GM19397 (cell line): ENCODE data around the gene FHAD1.
"Not testable (repeated sequence)": the region's sequence is repeated elsewhere in the genome, so short reads cannot be mapped to it uniquely, and the experiment has no call there.

Experiments used
- ATAC-seq: cut with Tn5 transposase; IDR thresholded peaks from one replicate; pipeline ENCODE4 v1.9.1; 2021; ENCODE audit warnings: mild to moderate bottlenecking, moderate library complexity; ENCODE audit not compliant: unreplicated experiment

Gene FHAD1

DNA sequence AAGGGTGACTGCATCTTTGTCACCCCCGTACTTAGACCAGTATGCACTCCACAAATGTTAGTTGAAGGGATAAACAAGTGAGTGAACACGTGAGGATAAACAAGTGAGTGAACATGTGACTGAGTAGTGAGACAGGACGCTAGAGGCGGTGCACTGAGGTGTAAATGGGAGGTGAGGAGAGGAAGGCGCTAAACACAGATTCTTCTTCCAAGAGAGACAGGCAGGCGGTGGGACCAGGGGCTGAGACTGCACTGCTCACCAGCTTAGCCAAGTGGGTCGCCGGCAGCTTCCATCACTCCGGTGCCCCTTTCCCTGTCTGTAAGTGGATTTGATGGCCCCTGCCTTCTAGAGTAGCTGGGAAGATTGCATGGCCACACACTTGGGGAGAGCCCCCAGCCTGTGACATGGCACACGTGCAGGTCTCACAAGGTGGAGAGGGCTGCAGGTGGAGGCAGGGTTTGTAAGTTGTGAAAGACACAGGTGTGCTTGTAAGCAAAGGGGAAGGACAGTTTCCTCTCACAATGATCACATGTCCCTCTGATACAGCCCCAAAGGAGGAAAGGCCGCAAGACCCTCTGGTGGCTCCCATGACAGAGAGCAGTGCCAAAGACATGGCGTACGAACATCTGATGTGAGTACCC lies 115.2 kb downstream of the FHAD1 start:
- ATAC-seq = no peak

DNA sequence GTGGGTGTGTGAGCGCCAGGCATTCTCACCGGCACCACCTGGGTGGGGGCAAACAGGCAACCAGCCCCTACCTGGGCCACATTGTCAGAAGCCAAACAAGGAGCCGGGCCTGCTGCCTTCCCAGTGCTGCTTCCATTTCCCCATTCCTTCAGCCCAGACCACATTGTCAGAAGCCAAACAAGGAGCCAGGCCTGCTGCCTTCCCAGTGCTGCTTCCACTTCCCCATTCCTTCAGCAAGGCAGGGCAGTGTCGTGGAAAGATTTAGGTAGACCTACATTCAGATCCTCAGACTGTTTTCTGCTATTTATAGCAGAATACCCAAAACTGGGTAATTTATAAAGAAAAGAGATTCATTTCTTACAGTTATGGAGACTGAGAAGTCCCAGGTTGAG lies 115.7 kb downstream of the FHAD1 start:
- ATAC-seq = no peak

DNA sequence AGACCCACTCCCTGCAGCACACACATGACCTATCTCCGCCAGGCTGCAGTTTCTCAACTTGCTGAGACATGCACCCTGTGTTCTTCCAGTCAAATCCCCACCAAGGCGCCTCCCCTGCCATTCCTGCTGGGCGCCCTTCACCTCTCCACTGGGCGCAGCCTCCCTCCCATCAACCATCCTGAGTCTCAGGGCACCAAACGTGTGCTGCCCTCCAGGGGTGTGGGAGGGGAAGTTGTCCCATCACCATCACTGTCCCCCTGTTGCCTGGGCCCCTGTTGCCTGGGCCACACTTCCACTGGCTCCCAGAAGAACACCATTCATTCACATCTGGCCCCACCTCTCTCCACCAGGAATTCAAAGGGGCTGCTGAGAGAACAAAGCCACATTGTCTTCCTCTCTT lies 117.7 kb downstream of the FHAD1 start:
- ATAC-seq = no peak

DNA sequence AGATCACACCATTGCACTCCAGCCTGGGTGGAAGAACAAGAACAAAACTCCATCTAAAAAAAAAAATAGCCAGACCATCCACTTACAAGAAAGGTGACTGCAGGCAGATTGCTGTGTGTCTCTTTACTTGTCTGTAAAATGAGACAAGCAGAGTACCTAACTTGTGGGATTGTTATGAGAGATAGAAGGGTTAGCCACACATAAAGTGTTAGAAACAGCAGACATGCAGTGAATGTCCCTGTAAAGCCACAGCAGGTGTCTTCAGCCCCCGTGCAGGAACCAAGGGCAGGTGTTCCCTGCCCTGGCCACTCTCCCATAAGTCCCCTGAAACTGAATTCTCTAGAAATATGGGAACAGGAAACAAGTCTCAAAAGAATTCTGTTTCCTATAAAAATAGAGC lies 121.9 kb downstream of the FHAD1 start:
- ATAC-seq = no peak

DNA sequence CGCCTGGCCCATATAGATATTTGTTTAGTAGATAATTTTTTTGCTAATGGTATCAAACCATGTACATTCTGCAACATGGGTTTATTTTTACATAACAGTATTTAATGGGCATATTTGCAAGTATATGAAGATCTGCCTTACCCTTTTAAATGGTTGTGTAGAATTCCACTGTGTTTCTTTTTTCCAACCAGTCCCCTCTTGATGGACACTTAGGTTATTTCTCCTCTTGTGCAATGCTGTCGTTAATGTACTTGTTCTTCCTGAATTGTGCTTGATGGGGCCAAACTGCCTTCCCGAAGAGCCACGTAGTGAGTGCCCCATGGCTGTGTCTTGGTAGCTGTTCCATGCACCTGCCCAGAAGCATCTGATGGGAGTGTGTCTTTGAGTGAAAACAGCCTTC lies 123.2 kb downstream of the FHAD1 start:
- ATAC-seq = no peak

DNA sequence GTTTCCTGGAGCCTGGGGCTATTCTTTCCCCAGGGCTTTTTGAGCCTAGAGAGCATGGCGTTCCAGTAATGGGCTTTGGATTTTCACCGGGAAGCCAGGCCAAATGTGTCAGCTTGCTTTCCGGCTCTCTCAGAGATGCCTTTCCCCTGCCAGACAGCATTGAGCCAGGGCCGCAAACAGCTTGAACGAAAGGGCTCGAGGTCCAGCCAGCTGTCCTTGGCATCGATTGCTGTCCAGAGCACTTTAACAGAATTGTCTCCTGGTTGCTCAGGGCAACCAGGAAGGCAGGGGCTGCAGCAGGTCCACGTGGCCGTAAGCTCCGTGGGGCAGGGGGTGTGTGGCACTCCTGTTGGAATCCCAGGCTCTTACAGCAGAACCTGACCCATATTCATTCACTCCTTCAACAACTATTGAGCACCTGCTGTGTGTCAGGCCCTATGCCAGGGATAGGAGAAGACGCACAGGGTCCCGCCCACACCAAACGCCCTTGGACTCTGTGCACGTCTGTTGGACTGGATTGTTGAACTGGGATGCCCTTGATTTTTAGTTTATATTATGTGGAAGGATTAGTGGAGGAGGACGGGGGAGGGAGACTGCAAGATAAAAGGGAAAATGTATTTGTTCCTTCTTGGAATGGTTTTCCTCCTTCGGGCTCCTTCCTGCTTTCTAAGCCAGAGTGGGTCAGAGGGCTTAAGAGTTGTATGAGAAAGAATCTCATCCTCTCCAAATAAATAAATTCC lies 123.9 kb downstream of the FHAD1 start:
- no peak for ATAC-seq

DNA sequence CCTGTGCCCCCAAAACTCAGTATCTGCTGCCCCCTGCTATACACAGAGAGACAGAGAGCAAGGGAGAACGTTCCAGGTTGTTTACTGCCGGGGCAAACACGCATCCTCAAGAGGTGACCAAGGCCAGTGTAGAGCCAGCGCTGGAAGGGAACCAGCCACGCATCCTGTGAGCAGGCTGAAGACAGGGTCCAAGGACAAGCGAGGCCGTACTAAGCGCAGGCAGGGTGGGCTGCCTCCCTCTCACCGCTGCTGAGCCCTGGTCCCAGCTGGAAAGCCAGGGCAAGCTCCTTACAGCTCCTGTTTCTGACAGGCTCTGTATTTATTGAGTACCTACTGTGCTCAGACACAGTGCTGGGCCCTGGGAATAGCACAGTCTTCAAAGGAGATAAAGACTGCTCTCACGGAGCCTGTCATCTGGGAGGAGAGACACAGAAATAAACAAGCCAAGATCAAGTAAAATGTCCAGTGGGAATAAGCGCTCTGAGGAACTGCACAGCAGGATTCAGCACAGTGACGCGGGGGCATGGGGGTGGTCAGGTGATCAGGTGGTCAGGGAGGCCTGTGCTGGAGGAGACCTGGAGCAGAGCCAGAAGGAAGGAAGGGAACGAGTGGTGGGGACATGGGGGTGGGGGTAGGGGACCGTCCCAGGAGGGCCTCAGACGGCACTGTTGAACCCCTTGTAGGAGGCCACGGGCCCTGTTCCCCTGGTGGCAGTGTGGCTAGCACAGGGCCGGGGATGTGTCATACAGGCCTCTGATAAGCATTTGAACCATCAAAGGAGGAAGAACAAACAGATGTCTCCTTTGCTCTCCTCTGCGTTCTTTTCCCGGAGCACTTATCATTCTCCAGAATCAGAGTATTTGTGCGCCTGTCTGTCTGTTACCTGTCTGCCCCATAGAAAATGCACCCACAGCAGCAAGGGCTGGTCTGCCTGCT lies 124.9 kb downstream of the FHAD1 start:
- ATAC-seq = no peak

DNA sequence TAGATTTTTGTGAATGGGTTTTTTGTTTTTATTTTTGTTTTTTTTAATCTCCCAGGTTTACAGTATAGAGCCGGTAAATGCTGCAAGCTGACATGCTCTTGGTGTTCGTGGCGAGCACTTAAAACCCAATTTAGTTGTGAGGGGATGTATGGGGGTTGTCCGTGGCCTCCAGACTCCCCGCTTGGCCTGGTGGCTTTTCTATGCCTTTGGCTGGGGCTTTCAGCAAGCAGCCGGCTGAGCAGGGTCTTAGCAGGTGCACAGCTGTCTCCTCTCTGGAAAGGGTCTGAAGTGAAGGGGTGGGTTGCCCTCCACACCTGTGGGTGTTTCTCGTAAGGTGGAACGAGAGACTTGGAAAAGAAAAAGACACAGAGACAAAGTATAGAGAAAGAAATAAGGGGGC lies 131.7 kb downstream of the FHAD1 start:
- ATAC-seq = no peak

DNA sequence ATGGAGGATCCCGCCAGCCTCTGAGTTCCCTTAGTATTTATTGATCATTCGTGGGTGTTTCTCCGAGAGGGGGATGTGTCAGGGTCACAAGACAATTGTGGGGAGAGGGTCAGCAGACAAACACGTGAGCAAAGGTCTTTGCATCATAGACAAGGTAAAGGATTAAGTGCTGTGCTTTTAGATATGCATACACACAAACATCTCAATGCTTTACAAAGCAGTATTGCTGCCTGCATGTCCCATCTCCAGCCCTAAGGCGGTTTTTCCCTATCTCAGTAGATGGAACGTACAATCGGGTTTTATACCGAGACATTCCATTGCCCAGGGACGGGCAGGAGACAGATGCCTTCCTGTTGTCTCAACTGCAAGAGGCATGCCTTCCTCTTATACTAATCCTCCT lies 132.1 kb downstream of the FHAD1 start:
- not testable (repeated sequence) for ATAC-seq

DNA sequence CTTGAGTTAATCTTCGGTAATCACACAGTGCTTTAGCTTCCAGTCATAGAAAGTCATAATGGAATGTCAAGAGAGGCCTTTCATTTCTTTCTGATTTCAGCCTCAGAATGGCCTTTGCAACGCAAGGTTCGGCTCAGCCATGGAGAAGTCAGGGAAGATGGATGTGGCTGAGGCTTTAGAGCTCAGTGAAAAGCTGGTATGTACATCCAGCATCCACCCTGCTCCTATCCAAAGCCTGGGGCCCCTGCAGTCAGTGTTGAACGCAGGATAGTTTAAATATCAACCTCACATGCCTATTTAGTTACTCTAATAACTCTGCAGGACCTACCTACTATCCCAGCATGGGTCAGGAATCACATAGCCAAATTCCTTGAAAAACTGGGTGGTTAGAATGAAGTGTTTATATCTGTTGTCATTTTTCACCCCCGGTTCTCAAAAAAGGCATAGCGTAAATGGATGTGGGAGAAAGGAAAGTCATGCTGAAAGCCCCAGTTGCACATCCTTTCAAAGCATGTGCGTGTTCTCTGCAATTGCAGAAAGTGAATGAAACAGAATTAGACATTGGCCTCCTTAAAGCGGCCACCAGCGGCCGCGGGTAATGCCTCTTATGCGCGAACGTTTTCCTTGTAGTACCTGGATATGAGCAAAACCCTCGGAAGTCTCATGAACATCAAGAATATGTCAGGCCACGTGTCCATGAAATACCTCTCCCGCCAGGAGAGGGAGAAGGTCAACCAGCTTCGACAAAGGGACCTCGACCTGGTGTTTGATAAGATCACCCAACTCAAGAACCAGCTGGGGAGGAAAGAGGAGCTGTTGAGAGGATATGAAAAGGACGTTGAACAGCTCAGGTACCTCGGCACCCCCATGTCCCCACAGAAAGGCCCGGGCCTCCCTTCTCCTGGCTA lies 133.8 kb downstream of the FHAD1 start:
- no peak for ATAC-seq

DNA sequence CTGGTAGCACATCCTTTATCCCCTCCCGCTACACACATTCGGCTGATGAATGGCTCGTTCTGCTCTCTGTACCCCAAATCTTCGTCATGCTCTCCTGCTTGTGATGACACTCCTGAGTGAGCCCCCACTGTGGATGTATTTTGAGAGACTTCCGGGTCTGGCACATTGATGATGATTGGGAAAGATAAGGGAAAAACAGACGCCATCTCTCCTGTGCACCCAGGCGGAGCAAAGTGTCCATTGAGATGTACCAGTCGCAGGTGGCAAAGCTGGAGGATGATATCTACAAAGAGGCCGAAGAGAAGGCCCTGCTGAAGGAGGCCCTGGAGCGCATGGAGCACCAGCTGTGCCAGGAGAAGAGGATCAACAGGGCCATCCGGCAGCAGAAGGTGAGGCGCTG lies 134.8 kb downstream of the FHAD1 start:
- no peak for ATAC-seq

DNA sequence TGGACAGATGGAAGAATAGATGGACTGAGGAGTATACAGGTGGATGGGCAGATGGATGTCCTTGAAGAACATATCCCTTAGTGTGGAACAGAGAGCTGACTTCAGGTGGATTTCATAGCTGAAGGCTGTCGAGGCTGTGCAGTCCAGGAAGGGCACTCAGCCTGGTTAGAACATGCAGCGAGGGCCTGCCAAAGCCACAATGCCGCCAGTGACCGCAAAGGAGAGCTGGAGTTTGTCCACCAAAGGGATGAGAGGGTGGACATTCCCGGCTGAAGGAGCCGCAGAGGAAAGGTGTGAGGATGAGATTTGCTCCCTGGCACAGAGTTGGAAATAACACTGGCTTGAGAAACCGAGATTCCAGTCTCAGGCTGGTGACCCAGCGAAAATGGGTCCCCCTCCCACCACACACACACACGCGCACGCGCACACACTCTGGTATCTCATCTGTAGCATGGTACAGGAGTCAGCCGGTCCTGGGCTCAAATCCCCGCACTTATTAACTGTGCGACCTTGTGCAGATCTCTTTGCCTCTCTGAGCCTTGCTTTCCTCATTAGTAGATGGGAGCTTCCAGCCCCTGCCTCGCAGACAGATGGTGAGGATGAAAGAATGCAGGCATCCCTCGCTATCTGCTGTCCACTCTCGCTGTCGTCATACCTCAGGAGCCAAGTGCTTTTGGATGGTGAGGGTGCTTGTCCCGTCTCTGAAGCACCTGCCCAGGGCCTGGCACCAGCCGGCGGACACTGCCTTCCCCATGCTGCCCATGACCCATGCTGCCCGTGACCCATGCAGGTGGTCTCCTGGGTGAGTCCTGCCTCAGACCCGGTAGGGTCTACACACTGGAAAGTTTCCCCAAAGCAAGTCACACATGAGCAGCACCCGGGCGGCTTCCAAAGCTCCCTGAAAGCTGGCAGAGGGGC lies 135.8 kb downstream of the FHAD1 start:
- no peak for ATAC-seq

DNA sequence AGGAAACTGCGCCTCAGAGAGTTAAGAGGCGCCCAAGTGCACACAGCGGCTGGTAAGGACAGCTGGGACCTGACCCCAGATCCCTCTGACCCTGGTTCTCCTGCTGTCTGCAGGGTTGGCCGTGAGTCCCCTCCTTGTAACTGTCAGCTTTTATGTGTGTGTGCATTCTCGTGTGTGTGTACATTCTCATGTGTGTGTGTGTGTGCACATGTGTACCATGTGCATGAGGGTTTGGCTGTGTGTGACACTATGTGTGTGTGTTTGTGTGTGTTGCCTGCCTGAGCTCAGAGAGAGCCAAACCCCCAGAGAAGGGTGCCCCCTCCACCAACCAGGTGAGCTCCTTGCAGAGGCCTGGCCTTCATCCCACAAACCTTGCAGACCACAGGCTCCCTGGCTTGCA lies 136.8 kb downstream of the FHAD1 start:
- no peak for ATAC-seq

DNA sequence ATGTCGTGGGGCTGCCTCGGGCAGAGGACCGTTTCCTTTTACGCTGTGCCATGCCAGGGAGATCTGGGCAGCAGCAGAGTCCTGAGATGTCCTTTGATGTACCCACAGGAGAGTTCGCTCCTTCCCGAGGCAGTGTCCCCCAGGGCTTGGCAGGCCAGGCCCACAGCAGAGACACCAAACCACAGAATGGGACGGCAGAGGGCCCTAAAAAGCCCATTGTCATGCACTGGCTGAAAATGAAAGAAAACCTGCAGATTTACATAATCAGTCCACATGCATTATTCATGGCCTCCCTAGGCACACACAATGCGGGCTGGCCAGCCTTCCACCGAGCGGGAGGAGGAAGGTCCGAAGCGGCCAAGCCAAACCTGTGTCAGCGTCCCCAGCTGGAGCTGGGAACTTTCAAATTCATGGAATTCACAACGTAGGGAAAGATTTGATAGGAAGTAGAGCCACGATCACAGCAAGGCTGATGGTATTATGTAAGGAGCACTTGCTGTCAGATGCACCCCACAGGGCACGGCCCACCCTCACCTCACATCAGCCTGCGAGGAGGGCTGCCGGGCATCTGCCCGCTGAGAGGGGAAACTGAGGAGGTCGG lies 137.4 kb downstream of the FHAD1 start:
- no peak for ATAC-seq

DNA sequence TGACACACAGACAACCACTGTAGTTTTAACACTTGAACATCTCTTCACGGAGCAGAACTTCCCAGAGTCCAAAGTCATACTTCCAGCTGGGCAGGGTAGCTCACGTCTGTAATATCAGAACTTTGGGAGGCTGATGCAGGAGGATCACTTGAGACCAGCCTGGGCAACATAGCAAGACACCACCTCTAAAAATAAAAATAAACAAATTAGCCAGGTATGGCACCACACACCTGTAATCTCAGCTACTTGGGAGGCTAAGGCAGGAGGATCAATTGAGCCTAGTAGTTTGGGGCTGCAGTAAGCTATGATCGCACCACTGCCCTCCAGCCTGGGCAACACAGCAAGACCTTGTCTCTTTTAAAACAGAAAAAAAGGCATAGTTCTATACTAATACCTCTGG lies 138.4 kb downstream of the FHAD1 start:
- no peak for ATAC-seq

DNA sequence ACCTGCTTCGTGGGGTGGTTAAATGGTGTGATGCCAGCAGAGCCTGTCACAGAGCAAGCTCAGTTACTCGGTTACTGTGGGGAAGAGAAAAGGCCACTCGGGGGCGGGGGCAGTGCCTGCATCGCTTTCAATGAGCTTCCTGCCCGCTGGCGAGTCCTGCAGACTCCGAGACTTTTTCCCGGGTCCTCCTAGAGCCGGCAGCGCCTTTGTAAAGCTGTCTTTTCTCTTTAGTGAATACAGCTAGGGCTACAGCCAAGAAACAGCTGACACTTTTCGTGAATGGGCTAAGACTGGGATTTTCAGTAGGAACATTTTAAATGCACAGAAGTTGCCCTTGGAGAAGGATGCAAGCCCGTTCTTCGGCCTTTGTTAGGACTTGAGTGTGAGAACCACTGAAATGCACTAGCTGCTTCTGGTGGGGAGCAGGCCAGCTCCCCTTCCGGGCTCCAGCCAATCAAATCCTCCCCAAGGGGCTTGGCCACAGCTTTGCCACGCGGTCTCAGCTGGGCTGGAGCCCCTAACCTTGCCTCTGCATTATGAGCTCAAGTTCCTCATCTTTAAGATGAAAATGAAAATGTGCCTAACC lies 139.2 kb downstream of the FHAD1 start:
- no peak for ATAC-seq

DNA sequence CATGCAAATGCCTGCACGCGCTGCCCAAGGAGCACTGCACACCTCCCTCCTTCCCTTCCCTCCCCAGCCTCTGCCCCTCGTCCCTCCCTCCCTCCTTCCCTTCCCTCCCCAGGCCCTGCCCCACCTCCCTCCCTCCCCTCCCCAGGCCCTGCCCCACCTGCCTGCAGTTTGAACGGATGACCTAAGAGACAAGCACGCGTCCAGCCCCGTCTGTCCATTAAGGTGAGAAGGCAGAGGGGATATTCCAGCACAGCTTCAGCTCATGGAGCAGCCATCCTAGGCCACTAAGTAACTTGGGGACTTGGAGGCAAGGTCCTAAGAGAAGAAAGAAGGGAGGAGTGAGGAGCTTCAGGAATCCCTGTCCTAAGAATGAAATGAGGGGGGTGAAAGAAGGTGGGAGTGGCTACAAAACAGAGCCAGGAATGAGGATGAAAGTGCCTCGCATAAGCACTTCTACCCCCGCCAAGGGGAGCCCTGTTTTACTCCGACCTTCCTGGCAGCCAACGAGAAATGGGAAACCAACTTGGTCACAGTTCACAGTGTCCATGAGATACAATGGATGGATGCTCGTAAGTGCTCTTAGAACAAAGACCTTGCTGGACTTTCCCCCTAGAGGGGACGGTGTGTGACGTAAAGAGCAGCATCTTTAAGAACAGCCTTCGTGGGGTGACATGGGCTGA lies 141.3 kb downstream of the FHAD1 start:
- no peak for ATAC-seq

DNA sequence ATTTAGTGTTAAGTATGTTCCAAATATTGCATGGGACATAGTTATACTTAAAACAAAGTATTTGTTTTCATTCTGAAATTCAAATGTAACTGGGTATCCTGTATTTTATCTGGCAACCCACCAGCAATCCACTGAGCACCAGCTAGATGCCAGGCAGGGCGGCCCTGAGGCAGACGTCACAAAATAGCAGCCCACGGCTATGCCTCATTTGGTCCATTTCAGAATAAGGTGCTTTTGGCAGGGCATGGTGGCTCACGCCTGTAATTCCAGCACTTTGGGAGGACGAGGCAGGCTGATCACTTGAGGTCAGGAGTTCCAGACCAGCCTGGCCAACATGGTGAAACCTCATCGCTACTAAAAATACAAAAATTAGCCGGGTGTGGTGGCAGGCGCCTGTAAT lies 142.8 kb downstream of the FHAD1 start:
- ATAC-seq = not testable (repeated sequence)
